Stimulated activated naive CD4-positive, alpha-beta T cell (primary cell): ENCODE data around the gene SLC16A1.
"Not testable (repeated sequence)": the region's sequence is repeated elsewhere in the genome, so short reads cannot be mapped to it uniquely, and the experiment has no call there.

Experiments
- DNase-seq, 6 experiments: peaks; one replicate each; lab custom pipeline; 2025; lab: John Stamatoyannopoulos, UW

The SLC16A1 gene

DNA sequence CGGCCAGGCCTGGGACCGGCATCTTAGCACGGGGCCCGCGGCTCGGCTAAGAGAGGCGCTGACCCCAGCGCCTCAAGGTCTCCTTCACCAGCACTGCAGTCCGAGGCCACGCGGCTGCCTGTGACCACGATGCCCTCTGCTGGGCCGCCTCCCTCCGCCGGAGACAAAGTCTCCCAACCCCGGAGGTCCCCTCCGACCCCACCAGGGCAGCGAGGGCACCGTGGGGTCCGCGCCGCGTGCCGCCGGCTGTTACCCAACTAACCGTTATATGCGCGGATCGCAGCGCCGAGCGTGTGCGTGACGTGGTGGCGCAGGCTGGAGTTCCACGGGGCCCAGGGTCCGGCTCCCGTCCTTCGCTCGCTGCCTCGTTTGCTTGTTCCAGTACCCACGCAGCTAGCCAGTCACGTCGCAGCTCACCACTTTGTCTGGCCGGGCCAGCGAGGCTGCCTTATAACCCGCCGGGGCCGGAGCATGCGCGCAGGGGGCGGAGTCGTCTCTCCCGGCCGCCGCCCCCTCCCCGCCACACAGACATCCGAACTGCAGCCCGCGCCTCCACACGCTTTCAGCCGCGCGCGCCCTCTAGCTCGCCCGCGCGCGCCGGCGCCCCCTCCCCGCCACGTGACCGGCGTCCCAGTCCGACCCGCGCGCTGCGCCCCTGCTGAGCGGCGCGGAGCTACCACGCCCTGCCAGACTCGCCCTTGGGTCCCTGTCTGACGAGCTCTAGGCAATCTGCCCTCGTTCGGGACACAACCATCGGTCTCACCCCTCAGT lies at the start of gene SLC16A1:
Gene SLC16A1, minus strand, starts transcription at position 424 of the 771 bp plus-strand sequence. CDS start 26,888 bp downstream, outside the sequence.
- peak; percentile 74 to 86 (median 80) for DNase-seq

GRCh38 chr1:113003751-113004690 lies 48.0 kb upstream of the SLC16A1 start:
- no peak for DNase-seq

DNA sequence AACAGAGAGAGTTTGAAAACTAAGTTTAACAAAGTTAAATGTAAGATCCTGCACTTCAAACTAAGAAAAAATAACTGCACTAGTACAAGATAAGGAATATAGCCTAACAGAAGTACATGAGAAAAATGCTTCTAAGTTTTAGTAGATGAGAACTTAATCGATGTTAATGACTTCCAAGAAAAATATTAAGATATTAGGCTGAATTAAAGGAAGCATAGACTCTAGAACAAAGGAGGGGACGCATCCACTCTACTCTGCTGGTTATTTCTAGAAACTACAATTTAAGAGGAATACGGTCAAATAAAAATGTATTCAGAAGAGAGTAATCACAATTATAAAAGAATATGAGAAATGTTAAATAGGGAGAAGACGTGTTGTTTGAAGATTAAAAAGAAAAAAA lies 46.3 kb upstream of the SLC16A1 start:
- DNase-seq = no peak

DNA sequence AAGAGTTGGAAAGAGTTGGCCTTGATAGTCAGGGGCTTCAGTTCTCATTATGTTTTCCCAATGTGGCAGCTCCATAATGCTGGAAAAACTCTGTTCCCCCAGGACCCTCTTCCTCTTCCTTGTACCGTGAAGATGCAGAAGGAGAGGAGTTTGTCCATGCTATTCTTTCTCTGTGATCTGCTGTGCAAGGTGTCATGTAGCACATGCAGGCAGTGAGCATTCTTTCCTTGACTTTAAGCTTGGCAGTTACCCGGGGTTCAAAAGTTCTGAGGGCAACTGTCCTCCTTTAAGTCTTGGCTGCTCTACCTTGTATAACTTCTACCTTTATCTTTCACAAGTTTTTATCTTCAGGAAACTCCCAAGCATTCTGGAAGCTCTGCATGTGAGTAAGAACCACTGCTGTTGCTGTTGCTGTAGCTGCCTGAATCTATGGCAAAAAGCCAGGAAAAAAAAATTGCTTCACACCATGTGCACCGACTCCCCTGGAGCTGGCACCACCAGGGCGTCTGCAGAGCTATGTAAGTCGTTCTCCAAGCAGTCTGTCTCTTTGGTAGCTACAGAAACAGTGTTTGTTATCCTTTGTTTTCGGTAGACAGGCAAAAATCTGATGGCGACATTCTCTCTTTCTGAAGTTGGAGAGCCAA lies 42.7 kb upstream of the SLC16A1 start:
- no peak for DNase-seq

- no peak for DNase-seq
Observed at GRCh38 chr1:112997781-112998180, 41.8 kb upstream of the SLC16A1 start.

GRCh38 chr1:112995890-112996289 lies 39.9 kb upstream of the SLC16A1 start:
- DNase-seq = no peak

DNA sequence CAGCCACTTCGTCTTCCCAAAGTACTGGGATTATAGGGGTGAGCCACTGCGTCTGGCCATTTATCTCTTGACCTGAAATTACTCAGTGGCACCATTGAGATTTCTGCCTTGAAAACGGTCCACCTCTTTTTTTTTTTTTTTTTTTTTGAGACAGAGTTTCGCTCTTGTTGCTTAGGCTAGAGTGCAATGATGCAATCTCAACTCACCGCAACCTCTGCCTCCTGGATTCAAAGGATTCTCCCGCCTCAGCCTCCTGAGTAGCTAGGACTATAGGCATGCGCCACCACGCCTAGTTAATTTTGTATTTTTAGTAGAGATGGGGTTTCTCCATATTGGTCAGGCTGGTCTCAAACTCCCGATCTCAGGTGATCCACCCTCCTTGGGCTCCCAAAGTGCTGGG lies 39.0 kb upstream of the SLC16A1 start:
- not testable (repeated sequence) for DNase-seq

DNA sequence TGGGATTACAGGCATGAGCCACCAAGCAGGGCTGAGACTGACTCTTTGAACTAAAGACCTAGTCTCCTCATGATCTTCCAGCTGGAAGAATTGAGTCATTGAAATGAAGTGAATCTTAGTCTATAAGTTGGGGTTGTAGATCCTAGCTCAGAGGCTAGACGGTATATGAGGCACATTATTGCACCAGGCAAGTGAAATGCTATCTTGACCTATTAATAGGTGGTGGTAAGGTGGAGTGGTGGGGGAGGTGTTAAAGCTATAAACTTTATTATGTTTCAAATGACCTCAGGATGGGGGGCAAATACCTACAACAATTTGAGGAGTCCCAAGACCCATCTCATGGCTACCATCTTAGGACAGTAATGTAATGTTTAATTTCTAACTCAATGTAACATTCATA lies 36.8 kb upstream of the SLC16A1 start:
- no peak for DNase-seq

DNA sequence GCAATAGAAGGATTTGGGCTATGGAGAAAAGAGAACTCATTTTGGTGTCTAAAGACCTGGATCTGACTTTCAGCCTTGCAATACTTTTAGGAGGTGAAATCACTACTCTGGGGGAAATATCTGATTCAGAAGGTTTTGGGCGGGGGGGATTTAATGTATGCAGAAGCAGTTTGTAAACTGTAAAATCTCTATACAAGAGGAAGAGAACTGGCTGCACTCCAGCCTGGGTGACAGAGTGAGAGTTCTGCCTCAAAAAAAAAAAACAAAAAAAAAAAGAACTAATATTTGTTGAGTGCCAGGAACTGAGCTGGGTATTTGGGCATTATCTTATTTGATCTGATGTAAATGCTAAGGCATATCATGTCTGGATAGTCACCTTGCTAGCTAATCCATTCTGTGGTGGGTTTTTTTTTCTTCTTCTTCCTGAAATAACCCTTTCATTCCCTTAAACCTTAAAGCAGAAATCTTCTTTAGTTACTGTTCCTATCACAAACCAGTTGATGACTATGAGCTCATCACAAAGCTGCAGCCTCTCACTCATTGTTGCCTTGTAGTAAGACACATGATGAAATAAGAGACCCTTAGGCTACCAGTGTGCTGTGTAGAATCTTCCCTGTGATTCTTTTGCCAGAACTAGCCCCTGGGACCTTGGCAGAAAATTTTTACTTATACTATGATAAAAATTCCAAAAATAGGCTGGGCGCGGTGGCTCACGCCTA lies 35.6 kb upstream of the SLC16A1 start:
- DNase-seq = no peak

GRCh38 chr1:112990271-112990670 lies 34.3 kb upstream of the SLC16A1 start:
- DNase-seq = no peak

GRCh38 chr1:112988367-112988766 lies 32.4 kb upstream of the SLC16A1 start:
- DNase-seq = no peak

- no peak for DNase-seq
Observed at GRCh38 chr1:112985123-112985522, 29.1 kb upstream of the SLC16A1 start.

DNA sequence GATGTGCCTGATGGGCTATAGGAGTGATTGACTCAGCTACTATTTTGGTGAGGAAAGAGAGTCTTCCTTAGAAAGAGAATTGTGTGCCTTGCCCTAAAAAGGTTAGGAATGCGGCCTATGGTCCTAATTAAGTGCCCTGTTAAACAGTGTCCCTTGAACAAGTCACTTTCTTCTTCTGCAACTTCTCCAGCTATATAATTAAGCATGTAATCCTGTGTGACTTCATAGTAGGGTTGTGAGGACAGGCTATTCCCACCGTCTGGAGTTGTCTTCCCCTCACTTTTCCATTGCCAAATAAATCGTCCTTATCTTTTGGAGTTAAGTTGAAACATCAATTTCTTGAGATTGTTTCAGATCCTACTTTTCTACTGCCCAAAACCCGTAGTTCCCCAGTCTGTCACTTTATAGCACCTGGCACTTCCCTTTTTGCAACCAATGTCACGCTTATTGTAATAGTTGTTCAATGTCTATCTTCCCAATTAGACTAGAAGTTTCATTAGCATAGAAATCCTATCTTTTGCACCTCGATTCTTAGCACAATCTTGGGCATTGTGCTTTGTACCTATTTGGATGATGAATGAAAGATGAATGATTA lies 27.6 kb upstream of the SLC16A1 start:
- no peak for DNase-seq

GRCh38 chr1:112982853-112983536 lies 27.0 kb upstream of the SLC16A1 start:
- no peak for DNase-seq

DNA sequence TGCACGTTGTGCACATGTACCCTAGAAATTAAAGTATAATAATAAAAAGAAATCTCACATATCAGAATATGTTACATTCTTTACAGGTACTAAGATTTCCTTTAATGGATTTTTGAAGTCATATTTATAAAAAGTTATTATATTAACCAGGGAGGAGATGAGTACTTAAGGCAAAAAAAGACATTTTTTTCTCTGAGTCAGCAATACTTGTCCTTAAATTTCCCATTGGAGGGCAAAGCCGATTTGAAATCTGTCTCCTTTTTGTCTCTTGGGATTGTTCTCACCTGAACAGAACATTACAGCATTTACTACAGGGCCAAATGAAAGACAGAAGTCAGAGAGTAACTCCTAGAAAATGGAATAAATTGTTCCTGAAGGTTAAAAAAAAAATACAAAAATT lies 26.3 kb upstream of the SLC16A1 start:
- DNase-seq = no peak

DNA sequence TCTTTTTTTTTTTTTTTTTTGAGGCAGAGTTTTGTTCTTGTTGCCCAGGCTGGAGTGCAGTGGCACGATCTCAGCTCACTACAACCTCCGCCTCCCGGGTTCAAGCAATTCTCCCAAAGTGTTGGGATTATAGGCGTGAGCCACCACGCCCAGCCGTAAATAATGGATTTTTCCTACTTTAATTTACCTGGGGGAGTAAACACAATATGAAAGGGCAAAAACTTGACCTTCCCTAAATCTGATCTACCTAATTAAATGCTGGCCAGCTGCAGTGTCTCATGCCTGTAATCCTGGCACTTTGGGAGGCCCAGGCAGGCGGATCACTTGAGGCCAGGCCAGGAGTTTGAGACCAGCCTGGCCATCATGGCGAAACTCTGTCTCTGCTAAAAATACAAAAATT lies 25.8 kb upstream of the SLC16A1 start:
- DNase-seq = not testable (repeated sequence)

DNA sequence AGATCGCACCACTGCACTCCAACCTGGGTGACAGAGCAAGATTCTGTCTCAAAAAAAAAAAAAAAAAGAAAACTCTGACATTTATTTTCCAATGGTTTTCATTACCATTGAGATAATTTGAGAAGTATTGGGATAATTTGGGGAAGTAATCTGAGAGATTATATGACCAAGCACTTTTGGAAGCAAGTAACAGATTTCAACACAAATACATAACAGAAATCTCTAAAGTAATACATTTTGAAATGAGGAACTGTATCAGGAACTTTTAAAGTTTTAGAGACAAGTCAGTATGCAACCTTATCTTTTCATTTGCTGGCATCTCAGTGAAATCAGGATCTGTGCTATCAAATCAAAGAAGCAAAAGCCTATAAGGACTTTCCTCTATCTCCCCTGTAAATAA lies 25.4 kb upstream of the SLC16A1 start:
- no peak for DNase-seq

DNA sequence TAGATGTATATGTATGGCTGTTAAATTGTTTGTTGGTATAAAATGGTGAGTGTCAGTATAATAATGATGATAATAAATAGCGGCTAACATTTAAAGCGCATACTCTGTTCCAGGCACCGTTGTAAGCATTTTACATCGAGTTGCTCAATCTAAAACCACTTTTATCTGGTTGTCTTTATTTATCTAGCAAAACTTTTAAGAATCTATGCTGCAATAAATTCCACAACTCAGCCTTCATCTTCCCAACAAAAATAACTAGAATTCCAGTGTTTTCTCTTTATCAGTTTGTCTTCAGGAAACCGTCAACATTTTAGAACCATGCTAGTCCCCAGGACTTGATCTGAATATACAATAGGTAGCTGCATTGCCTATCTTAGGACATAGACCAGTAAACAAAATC lies 19.3 kb upstream of the SLC16A1 start:
- DNase-seq = no peak

DNA sequence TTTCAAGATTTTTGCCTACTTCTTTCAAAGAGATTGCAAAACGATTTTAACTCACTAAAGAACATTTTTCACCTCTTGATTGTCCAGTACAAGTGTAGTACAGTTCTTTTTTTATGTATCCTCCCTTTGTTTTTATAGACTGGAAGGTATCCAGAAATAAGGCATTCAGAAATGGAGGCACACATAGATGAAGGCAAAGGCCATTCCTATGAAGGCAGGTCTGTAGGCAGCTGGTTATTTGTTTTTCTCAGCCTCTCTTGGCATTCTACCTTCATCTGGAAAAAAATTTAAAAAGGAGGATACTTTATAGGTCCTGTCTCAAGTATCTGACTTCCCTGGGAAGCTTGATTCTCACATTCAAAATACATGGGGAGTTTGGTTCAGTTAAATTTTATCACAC lies 18.6 kb upstream of the SLC16A1 start:
- DNase-seq = no peak

DNA sequence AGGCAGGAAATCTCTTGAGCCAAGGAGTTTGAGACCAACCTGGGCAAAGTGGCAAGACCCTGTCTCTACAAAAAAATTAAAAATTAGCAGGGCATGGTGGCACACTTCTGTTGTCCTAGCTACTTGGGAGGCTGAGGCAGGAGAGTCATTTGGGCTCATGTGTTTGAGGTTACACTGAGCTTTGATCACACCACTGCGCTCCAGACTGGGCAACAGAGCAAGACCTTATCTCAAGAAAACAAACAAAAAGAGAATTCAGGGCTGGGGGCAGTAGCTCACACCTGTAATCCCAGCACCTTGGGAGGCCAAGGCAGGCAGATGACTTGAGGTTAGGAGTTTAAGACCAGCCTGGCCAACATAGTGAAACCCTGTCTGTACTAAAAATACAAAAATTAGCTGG lies 17.8 kb upstream of the SLC16A1 start:
- no peak for DNase-seq

DNA sequence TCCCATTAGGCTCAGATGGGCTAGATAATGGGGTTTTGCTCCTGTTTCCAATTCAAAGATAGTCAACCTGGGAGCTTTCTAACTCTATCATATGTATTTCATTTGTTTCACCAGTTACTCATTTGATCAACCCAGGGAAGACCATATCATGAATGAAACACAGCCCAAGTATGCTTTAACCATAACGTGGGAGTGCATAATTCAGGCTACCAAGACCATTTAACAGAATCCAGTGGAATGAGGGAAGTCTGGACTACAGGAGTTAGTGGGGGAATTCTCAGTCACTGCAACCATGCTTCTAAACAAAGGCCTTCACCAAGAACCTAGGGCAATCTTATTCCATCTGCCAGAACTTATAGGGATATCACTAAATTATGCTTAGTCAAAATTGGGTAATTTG lies 15.0 kb upstream of the SLC16A1 start:
- DNase-seq = no peak
